Upper lobe of left lung (tissue), 4 donors: ENCODE results near the gene PTGR1.

Experiments
- POLR2A ChIP-seq, 4 donors: fragments of 450-650 bp; IDR thresholded peaks; one replicate each; pipeline ENCODE4 v1.5.1; 2016 to 2017; ENCODE audit warnings: antibody characterized with exemption in 4 of 4, mild to moderate bottlenecking in 2 of 4
- POLR2AphosphoS5 ChIP-seq, 2 donors: sonication (generic); formaldehyde crosslinking; IDR thresholded peaks; one replicate each; pipeline ENCODE4 v1.5.1; 2017; ENCODE audit warnings: antibody characterized with exemption in 2 of 2
- TF ChIP-seq, protein P1 (sequence below), 6 experiments: fragments of 450-650 bp in 4 of 6; fragments of 200-600 bp in 2 of 6; sonication (generic) in 2 of 6; IDR thresholded peaks; one replicate each; pipeline ENCODE4 v1.5.1; 2016 to 2019; ENCODE audit warnings: antibody characterized with exemption in 6 of 6

DNA sequence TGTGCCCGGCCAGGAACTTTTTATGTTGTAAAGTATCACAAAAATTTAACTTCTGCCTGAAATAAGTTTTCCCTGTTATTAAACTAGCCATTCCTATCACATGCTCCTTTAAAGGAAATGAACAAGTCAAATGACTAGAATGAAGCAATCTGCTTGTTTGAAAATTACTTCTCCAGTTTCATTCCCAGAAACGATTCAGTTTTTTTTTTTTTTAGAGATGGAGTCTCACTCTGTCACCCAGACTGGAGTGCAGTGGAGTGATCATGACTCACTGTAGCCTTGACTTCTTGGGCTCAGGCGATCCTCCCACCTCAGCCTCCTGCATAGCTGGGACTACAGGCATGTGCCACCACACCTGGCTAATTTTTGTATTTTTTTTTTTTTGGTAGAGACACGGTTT is 48.6 kb upstream of the PTGR1 start:
- TF ChIP-seq POLR2AphosphoS5 (IDR thresholded peaks at IDR 0.05) (no peak), POLR2A (IDR thresholded peaks at IDR 0.05) (no peak)
- TF ChIP-seq, protein P1, sequence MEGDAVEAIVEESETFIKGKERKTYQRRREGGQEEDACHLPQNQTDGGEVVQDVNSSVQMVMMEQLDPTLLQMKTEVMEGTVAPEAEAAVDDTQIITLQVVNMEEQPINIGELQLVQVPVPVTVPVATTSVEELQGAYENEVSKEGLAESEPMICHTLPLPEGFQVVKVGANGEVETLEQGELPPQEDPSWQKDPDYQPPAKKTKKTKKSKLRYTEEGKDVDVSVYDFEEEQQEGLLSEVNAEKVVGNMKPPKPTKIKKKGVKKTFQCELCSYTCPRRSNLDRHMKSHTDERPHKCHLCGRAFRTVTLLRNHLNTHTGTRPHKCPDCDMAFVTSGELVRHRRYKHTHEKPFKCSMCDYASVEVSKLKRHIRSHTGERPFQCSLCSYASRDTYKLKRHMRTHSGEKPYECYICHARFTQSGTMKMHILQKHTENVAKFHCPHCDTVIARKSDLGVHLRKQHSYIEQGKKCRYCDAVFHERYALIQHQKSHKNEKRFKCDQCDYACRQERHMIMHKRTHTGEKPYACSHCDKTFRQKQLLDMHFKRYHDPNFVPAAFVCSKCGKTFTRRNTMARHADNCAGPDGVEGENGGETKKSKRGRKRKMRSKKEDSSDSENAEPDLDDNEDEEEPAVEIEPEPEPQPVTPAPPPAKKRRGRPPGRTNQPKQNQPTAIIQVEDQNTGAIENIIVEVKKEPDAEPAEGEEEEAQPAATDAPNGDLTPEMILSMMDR (IDR thresholded peaks at IDR 0.05), result no peak
